RWPE2 (cell line): ENCODE data around the gene DUSP10.

Source experiments
- ATAC-seq: fragments of 200-7000 bp; cut with Tn5 transposase; 3 replicates; pipeline ENCODE4 v1.9.1; 2021; ENCODE audit warnings: low read depth
- DNase-seq: peaks from one replicate; pipeline ENCODE4 v3.0.0-alpha.2; 2020; ENCODE audit warnings: low spot score
- H3K27ac ChIP-seq: fragments of 450-650 bp; 2 replicates; pipeline ENCODE4 v1.5.1; 2017; ENCODE audit warnings: mild to moderate bottlenecking; ENCODE audit not compliant: poor library complexity, severe bottlenecking
- H3K27me3 ChIP-seq: fragments of 250-450 bp; sonication (Bioruptor Pico); 2 replicates; pipeline ENCODE4 v1.5.1; 2021; ENCODE audit warnings: mild to moderate bottlenecking, moderate library complexity; ENCODE audit not compliant: insufficient read depth, poor library complexity, severe bottlenecking
- H3K36me3 ChIP-seq: fragments of 250-450 bp; sonication (Bioruptor Pico); 2 replicates; pipeline ENCODE4 v1.5.1; 2020; ENCODE audit warnings: low read depth, mild to moderate bottlenecking, moderate library complexity
- H3K4me1 ChIP-seq: fragments of 250-450 bp; sonication (Bioruptor Pico); 2 replicates; pipeline ENCODE4 v1.5.1; 2021; ENCODE audit warnings: mild to moderate bottlenecking, moderate library complexity; ENCODE audit not compliant: insufficient read depth, poor library complexity, severe bottlenecking
- H3K4me3 ChIP-seq: fragments of 250-450 bp; sonication (Bioruptor Pico); 2 replicates; pipeline ENCODE4 v1.5.1; 2021; ENCODE audit warnings: mild to moderate bottlenecking, moderate library complexity; ENCODE audit not compliant: severe bottlenecking
- H3K9me3 ChIP-seq: fragments of 250-450 bp; sonication (Bioruptor Pico); 2 replicates; pipeline ENCODE4 v1.5.1; 2021; ENCODE audit warnings: mild to moderate bottlenecking, moderate library complexity; ENCODE audit not compliant: severe bottlenecking
- CTCF ChIP-seq: fragments of 450-650 bp; IDR thresholded peaks from one replicate; pipeline ENCODE4 v1.5.1; 2017; ENCODE audit warnings: mild to moderate bottlenecking, moderate library complexity; ENCODE audit not compliant: poor library complexity, severe bottlenecking

The DUSP10 gene

GRCh38 chr1:221727146-221728036 is 14.5 kb downstream of the DUSP10 start:
- Histone ChIP-seq H3K4me1 (peaks cover 11% of the 10 kb centered on the region), H3K4me3 (no peak overlapping the region), H3K36me3 (no peaks in the 10 kb centered on the region), H3K27ac (no peak overlapping the region), H3K9me3 (no peaks in the 10 kb centered on the region), H3K27me3 (no peaks in the 10 kb centered on the region)
- ATAC-seq (no peak), DNase-seq (no peak)
- TF ChIP-seq CTCF = no peak

DNA sequence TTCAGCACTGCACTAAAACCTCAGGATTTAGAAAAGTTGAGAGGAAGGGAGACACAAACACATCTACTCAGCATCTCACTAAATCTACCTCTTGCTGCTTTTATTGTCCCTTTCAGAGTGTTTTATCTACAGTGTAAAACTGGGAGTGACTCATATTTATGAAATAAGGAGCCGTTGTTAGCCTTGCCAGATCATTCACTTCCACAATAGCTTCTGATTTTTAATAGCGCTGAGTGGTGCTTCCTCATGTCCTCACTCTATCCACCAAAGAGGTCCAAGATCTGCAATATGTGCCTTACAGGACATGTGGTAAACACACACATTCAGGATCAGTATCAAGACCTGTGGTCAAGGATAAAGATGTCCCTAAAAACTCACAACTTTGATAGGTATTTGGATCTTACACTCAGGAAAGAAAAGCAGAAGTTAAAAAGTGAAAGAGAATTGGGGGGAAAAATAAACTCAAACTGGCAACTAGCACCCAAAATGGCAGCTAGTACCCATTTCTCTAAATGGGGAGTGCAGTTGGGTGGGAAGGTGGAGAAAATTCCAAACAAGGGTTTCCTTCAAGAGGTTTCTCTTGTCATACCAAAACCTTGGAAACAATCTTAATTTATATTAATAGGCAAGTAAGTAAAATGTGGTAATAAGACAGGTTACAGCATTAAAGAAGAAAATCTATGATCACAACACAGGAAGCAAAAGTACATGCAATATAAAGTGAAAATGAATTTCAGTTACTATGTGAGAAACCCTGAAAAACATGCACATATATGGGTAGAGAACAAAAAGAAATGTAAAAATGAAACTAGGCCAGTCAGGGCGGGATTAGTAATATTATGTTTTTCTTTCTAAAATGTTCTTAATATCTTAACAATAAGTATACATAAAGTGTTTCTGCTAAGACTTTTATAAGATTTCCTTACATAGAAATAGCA is 15.9 kb downstream of the DUSP10 start:
- DNase-seq = no peak
- Histone ChIP-seq H3K4me3 (no peak overlapping the region), H3K27ac (no peak overlapping the region)

GRCh38 chr1:221724931-221725605 is 16.8 kb downstream of the DUSP10 start:
- DNase-seq (no peak), ATAC-seq (peak; percentile 63; the same call in 2 of the 3 replicates)
- Histone ChIP-seq H3K36me3 (no peaks in the 10 kb centered on the region), H3K9me3 (no peaks in the 10 kb centered on the region), H3K27me3 (no peaks in the 10 kb centered on the region), H3K4me1 (peaks cover 11% of the 10 kb centered on the region), H3K4me3 (no peak overlapping the region), H3K27ac (no peak overlapping the region)
- TF ChIP-seq CTCF = no peak

More for the DNA sequence above, 15.9 kb downstream of the DUSP10 start:
- Histone ChIP-seq H3K9me3 (no peaks in the 10 kb centered on the region), H3K27me3 (no peaks in the 10 kb centered on the region), H3K4me1 (peaks cover 11% of the 10 kb centered on the region), H3K36me3 (no peaks in the 10 kb centered on the region)
- peak; percentile 61; the same call in 2 of the 3 replicates for ATAC-seq
- TF ChIP-seq CTCF = no peak

DNA sequence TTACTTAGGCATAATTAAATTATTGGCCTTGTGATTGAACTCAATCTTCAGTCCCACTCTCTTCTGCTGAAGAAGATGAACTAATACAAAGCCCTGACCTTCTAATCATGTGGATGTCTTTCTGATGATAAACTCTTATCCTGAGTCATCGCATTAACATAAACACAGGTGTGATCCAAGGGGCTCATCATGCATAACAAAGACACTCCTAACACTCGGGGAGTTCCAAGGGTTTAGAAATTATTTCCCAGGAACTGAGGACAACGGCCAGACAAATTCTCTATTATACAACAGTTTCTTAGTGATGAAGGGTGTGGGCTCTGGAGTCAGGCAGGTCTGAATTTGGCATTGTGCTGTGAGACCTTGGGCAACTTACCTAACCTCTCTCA is 18.0 kb downstream of the DUSP10 start:
- Histone ChIP-seq H3K27ac (no peak overlapping the region), H3K36me3 (no peaks in the 10 kb centered on the region), H3K4me1 (peaks cover 14% of the 10 kb centered on the region), H3K27me3 (no peaks in the 10 kb centered on the region), H3K4me3 (no peak overlapping the region), H3K9me3 (no peaks in the 10 kb centered on the region)
- ATAC-seq (no peak), DNase-seq (no peak)
- no peak for TF ChIP-seq CTCF
